Measurements from ENCODE around the gene EIF4ENIF1. TPM values are rescaled to one million over a fixed set of nuclear protein-coding genes. Genes with fewer than 3 reads are reported as not detected.

Gene EIF4ENIF1
- total and polyA plus RNA-seq, 2 experiments from 2014 or later: 10.8 to 13.4 TPM

DNA sequence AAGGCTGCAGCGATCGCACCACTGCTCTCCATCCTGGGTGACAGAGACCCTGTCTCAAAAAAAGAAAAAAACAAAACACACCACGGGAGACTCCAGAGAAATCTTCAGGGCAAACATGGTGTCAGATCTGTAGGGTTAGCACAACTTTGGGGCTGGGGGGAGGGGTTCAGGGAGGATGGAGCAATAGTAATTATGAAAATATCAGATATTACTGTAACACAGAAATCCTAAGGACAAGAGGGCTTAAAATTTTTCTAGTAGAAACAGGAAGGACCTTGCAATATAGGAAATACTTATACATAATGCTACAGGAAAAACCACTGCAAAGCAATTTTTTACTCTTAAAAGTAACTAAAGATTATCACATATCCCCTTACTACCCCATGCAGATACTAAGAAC, 13.8 kb downstream of the EIF4ENIF1 start:
- no peaks in the 10 kb centered on the region for H3K27me3 ChIP-seq (ENCODE audit: insufficient read depth)
- no peak overlapping the region for H3K27ac ChIP-seq (ENCODE audit: low read depth)
- no peaks in the 10 kb centered on the region for H3K36me3 ChIP-seq (ENCODE audit: insufficient read depth)
- H2AFZ ChIP-seq: no peak overlapping the region
- no peak overlapping the region for H3K4me3 Mint-ChIP-seq
- H3F3A ChIP-seq (replicated peaks; ENCODE audit: low read depth): no peaks in the 10 kb centered on the region
- H3K4me2 ChIP-seq: no peak overlapping the region
- no peaks in the 10 kb centered on the region for H3K9me3 Mint-ChIP-seq
- H3K4me1 ChIP-seq (ENCODE audit: insufficient read depth): no peaks in the 10 kb centered on the region
- no peaks in the 10 kb centered on the region for H3K9me2 ChIP-seq (ENCODE audit: insufficient read depth)
- H3K4me3 ChIP-seq: no peak overlapping the region
- peaks cover 45% of the 10 kb centered on the region for H3K79me2 ChIP-seq (replicated peaks; ENCODE audit: insufficient read depth)
- H3K36me3 Mint-ChIP-seq (ENCODE audit: low read depth): peaks cover 36% of the 10 kb centered on the region; the same call in 2 of the 3 replicates
- ATAC-seq: no peak
- DNase-seq (ENCODE audit: low spot score): no peak
- H3K27me3 Mint-ChIP-seq (ENCODE audit: insufficient read depth, low read depth, poor library complexity): no peaks in the 10 kb centered on the region
- H4K20me1 ChIP-seq (replicated peaks; ENCODE audit: insufficient read depth): peaks cover 41% of the 10 kb centered on the region
- TF ChIP-seq ZNF462 (CRISPR knock-in tag; IDR thresholded peaks at IDR 0.05): no peak
- TF ChIP-seq STAT1 (IDR thresholded peaks at IDR 0.05; ENCODE audit: unreplicated experiment): no peak
- TF ChIP-seq POLR2AphosphoS5 (IDR thresholded peaks at IDR 0.05; ENCODE audit: low read depth): no peak
- TF ChIP-seq CREB1 (CRISPR knock-in tag; IDR thresholded peaks at IDR 0.05; ENCODE audit: low read depth): no peak
- TF ChIP-seq, protein P1, sequence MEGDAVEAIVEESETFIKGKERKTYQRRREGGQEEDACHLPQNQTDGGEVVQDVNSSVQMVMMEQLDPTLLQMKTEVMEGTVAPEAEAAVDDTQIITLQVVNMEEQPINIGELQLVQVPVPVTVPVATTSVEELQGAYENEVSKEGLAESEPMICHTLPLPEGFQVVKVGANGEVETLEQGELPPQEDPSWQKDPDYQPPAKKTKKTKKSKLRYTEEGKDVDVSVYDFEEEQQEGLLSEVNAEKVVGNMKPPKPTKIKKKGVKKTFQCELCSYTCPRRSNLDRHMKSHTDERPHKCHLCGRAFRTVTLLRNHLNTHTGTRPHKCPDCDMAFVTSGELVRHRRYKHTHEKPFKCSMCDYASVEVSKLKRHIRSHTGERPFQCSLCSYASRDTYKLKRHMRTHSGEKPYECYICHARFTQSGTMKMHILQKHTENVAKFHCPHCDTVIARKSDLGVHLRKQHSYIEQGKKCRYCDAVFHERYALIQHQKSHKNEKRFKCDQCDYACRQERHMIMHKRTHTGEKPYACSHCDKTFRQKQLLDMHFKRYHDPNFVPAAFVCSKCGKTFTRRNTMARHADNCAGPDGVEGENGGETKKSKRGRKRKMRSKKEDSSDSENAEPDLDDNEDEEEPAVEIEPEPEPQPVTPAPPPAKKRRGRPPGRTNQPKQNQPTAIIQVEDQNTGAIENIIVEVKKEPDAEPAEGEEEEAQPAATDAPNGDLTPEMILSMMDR (conservative IDR thresholded peaks at IDR 0.05; ENCODE audit: low read depth in 2 of 2): no peak
- TF ChIP-seq JUNB (IDR thresholded peaks at IDR 0.05; ENCODE audit: unreplicated experiment): no peak
- TF ChIP-seq EZH2phosphoT487 (IDR thresholded peaks at IDR 0.05; ENCODE audit: unreplicated experiment): no peak
- no peak for TF ChIP-seq ZNF114 (CRISPR knock-in tag; IDR thresholded peaks at IDR 0.05)
- no peak for TF ChIP-seq ETS1 (IDR thresholded peaks at IDR 0.05)
- TF ChIP-seq ZNF331 (CRISPR knock-in tag; IDR thresholded peaks at IDR 0.05; ENCODE audit: low read depth): no peak
- no peak for TF ChIP-seq EZH2 (IDR thresholded peaks at IDR 0.05; ENCODE audit: low read depth, unreplicated experiment)
- TF ChIP-seq REST (IDR thresholded peaks at IDR 0.05; ENCODE audit: unreplicated experiment): no peak
- no peak for TF ChIP-seq NANOG (IDR thresholded peaks at IDR 0.05; ENCODE audit: borderline replicate concordance)
- no peaks in the 10 kb centered on the region for H3K4me1 Mint-ChIP-seq
- no peak overlapping the region for H3K27ac Mint-ChIP-seq
